GM21526 (cell line): ENCODE results near the gene CAMTA1.

ENCODE experiments used
- ATAC-seq: cut with Tn5 transposase; IDR thresholded peaks from one replicate; pipeline ENCODE4 v1.9.1; 2021; ENCODE audit warnings: moderate library complexity; ENCODE audit not compliant: unreplicated experiment, low FRiP score

The CAMTA1 gene

GRCh38 chr1:7616076-7616832 is 831.0 kb downstream of the CAMTA1 start:
- no peak for ATAC-seq

- no peak for ATAC-seq
Observed at GRCh38 chr1:7616953-7617352, 831.7 kb downstream of the CAMTA1 start.

- no peak for ATAC-seq
Observed at GRCh38 chr1:7617826-7618225, 832.6 kb downstream of the CAMTA1 start.

DNA sequence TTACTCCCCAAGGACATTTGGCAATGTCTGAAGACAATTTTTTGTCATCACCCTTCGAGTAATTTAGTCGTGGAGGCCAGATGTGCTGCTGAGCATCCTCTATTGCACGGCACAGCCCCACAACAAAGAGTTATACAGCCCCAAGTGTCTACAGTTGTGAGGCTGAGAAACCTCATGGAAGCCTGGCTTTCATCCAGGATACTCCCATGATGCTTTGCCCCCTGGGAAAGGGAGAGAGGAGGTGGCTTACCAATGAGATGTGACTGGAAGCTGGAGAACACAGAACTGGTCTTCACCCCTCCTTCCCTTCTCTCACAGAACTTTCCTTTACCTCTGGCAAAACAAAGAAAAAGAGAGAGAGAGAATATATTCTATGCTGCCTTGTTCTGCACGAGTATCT is 834.9 kb downstream of the CAMTA1 start:
- ATAC-seq, result no peak

DNA sequence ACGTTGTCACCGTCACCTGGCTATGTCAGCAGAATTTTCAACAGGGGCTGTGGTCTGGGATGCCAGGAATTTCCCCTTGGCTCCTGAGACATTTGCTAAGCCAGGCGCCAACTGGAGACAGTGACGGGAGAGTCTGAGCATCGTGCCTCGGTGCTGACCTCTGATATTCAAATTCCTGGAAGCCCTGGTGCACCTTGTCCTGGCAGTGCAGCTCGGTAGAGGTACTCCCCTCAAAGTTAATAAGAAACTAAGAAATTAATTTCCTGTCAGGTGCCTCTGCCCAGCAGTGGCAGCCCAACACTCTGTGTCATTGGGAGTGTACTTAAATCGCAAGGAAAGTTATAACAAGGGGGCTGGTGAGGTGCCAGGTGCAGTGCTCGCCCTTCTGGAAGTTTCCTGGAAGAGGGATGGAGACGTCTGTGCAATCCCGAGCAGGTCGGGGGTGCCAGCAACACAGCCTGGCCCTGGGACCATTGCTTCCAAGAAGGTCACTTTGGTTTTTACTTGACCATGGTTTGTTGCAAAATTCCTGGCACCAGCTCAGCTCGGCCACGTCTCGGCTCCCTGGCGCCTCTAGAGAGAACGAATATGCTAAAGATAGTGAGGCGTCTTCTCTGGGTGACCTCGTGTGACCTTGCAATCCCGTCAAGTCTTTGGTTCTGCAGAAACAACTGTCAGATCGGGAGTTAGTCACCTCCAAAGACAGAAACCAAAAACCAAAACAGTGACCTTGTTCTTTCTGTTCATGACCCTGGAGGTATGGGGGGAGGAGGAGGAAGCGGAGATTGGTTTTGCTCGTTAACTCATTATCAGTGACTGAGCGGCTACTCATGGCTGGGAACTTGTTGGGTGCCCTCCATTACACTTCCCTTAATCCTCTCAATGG is 836.3 kb downstream of the CAMTA1 start:
- ATAC-seq, result no peak

GRCh38 chr1:7623842-7624241 is 838.6 kb downstream of the CAMTA1 start:
- ATAC-seq, result no peak

DNA sequence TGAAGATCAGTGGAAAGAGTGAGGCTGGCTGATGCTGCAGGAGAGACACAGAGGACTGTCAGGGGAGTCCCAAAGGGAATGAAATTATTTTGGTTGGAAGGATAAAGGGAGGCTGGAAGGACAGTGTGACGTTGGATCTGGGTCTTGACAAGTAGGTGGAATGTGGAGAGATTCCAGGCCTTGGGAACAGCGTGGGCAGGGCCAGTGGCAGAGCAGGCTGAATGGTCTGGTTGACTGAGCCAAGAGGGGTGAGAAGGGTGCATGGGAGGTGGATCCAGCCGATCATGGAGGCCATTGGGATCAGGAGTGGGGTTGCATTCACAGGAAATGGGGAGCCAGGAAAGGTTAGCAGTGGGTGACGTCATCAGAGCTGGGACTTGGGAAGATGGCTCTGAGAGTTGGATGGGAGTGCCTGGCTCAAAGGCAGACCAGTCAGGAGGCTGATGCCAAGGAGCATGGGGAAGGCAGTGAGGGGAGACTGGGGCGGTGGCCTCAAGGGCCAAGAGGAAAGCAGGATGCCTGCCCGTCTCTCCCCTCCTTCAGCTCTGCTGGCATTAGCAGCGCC is 839.6 kb downstream of the CAMTA1 start:
- no peak for ATAC-seq

DNA sequence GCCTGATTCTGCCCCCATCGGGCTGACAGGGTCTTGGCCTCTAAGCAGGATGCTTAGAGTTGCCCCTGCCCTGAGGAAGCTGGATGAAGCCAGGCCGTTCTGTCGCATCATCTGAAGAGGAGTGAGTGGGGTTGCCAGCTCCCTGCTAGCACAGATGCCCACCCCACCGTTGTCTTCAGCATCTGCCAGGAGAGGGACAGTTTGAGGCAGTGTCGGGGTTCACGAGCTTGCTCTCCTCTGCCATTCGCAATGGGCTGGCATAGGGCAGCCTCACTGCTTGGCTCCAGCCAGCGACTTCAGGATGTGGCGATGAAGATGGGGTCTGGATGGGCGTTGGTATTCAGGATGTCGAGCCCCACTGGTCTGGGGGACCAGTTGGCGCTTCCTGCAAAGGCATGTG is 840.1 kb downstream of the CAMTA1 start:
- no peak for ATAC-seq

- no peak for ATAC-seq
Observed at GRCh38 chr1:7628273-7628672, 843.0 kb downstream of the CAMTA1 start.

DNA sequence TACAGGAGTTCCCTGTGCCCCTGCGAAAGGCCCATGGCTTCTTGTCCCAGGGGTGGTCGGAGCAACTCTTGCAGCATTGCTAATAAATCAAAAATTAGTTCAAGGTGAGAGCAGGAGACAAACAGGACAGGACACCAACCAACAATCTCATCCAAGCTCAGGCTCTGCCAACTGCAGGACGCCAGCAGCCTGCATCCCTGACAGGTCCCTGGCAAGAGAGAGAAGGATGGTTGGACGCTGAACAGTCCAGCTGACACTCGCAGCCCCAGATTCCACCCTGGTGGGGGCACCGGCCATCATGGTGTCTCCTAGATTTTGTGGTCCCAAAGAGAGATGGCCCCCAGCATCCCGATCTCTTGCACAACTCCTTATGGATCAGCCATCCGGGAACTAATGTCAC is 843.8 kb downstream of the CAMTA1 start:
- ATAC-seq, result no peak

- no peak for ATAC-seq
Observed at GRCh38 chr1:7629465-7630195, 844.4 kb downstream of the CAMTA1 start.

DNA sequence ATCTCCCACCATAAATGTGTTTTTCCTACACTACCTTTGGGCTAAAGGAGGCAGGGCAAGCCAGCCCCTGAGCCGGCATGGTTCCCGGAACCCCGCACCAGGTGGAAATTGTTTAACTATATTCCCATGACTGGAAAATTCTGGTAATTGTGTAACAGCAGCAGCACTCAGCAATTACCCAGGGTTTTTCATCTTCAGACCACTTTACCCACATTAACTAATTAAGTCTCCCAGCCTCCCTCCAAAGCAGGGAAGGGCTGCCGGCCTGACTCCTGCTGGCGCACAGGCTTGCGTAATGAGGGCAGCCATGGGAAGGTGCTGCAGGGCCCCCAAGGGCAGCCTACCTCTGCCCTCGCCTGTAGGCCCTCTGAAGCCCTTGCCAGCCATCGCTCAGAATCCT is 845.1 kb downstream of the CAMTA1 start:
- no peak for ATAC-seq

GRCh38 chr1:7632176-7632575 is 846.9 kb downstream of the CAMTA1 start:
- no peak for ATAC-seq

- no peak for ATAC-seq
Observed at GRCh38 chr1:7632681-7633080, 847.4 kb downstream of the CAMTA1 start.

DNA sequence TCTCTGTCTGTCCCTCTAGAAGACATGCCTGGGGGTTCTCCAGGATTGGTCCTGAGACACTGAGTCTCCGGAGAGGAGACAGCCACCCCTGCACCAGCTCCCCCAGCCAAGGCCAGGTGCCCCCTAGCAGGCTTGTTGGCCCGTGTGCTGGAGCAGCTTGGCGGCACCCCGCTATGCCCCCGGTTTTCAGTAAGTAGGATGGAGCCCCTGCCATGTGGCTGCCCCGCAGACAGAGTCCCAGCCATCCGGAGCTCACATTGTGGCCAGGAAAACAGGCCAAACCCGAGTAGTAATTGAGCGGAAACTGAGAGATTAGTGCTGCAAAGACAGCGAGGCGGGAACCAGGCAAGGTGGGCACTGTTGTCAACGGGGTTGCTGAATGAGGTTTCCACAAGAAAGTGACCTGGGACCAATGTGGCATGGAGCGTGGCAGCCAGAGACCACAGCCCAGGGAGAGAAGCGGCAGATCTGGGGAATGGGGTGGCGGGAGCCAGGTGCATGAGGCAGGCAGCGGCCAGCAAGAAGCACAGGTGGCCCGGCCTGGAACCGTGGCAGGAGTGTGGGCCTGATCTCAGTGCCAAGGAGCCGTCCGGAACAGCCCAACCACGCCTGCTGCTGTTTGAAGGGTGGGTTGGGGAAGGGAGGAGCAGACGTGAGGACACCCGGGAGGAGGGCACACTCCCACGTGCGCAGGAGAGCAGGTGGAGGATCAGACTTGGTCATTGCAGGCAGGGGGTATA is 848.4 kb downstream of the CAMTA1 start:
- ATAC-seq, result no peak

- no peak for ATAC-seq
Observed at GRCh38 chr1:7634546-7635240, 849.4 kb downstream of the CAMTA1 start.

GRCh38 chr1:7636795-7637526 is 851.7 kb downstream of the CAMTA1 start:
- no peak for ATAC-seq

DNA sequence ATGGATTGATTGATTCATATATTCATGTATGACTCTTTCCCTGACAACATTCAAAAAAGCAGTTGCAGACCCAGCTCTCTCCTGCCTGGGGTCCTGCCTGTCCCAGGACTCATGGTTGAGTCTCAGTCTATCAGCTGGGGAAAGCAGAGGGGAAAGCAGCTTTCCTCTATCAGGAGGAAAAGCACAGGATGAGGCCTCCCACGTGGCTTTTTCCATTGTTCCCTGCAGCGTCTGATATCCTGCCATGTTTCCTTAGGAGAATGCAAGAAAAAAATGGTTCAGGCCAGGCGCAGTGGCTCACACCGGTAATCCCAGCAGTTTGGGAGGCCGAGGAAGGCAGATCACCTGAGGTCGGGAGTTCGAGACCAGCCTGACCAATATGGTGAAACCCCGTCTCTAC is 852.8 kb downstream of the CAMTA1 start:
- no peak for ATAC-seq
